OCI-LY7 (cell line): Measurements from ENCODE around the gene CLEC20A. TPM values are rescaled to one million over a fixed set of nuclear protein-coding genes. Genes with fewer than 3 reads are reported as not detected.

Source experiments
- BruUV-seq: library from RNA; stranded (reverse); fragments of 400-500 nt; replicated peaks from 2 replicates; lab custom pipeline; 2021; lab: Mats Ljungman, UMichigan
- CTCF ChIA-PET: fragments of 300-600 bp; sonication (Branson Sonifier 250); formaldehyde crosslinking; loops from one replicate; lab custom pipeline; 2022; ENCODE audit warnings: antibody characterized with exemption; ENCODE audit not compliant: unreplicated experiment; lab: Charles Lee
- POLR2A ChIA-PET: fragments of 300-600 bp; sonication (Branson Sonifier 250); formaldehyde crosslinking; loops from one replicate; lab custom pipeline; 2022; ENCODE audit warnings: antibody characterized with exemption; lab: Charles Lee
- DNase-seq: peaks from one replicate; pipeline ENCODE4 v3.0.0-alpha.2; 2015; ENCODE audit warnings: low spot score
- H2AFZ ChIP-seq: fragments of 200-600 bp; sonication (generic), shearing (Covaris generic); 2 replicates; pipeline ENCODE4 v1.6.1; 2014; ENCODE audit warnings: mild to moderate bottlenecking, antibody characterized with exemption, low read length, moderate library complexity
- H3K27ac ChIP-seq: fragments of 200-600 bp; sonication (generic); 2 replicates; pipeline ENCODE4 v1.5.1; 2014; ENCODE audit warnings: mixed run types, low read depth, mild to moderate bottlenecking, moderate library complexity, low read length, inconsistent platforms; ENCODE audit not compliant: poor library complexity, severe bottlenecking
- H3K36me3 ChIP-seq: fragments of 200-600 bp; sonication (generic); 2 replicates; pipeline ENCODE4 v1.6.1; 2014; ENCODE audit warnings: mild to moderate bottlenecking, antibody characterized with exemption, low read length, moderate library complexity, mixed read lengths; ENCODE audit not compliant: insufficient read depth
- H3K4me1 ChIP-seq: fragments of 200-600 bp; sonication (generic); 2 replicates; pipeline ENCODE4 v1.5.1; 2014; ENCODE audit warnings: mild to moderate bottlenecking, low read length; ENCODE audit not compliant: insufficient read depth, poor library complexity, severe bottlenecking
- H3K4me2 ChIP-seq: fragments of 200-600 bp; sonication (generic); 2 replicates; pipeline ENCODE4 v1.6.1; 2014; ENCODE audit warnings: mild to moderate bottlenecking, low read length
- H3K4me3 ChIP-seq: fragments of 200-600 bp; sonication (generic); 2 replicates; pipeline ENCODE4 v1.5.1; 2014; ENCODE audit warnings: mild to moderate bottlenecking, low read depth, low read length; ENCODE audit not compliant: poor library complexity, severe bottlenecking
- H3K79me2 ChIP-seq: fragments of 200-600 bp; sonication (generic); 2 replicates; pipeline ENCODE4 v1.6.1; 2016; ENCODE audit warnings: low read depth, mild to moderate bottlenecking, low read length, moderate library complexity, mixed read lengths; ENCODE audit not compliant: insufficient read depth
- H3K9me2 ChIP-seq: fragments of 200-600 bp; sonication (generic); 2 replicates; pipeline ENCODE4 v1.6.1; 2016; ENCODE audit warnings: mild to moderate bottlenecking, low read length, mixed read lengths; ENCODE audit not compliant: insufficient read depth
- H3K9me3 ChIP-seq: fragments of 200-600 bp; sonication (generic); 2 replicates; pipeline ENCODE4 v1.6.1; 2014; ENCODE audit warnings: mild to moderate bottlenecking, mixed run types, low read length, mixed read lengths
- H4K20me1 ChIP-seq: fragments of 200-600 bp; sonication (generic); 2 replicates; pipeline ENCODE4 v1.6.1; 2014; ENCODE audit warnings: mild to moderate bottlenecking, antibody characterized with exemption, low read length, moderate library complexity, mixed read lengths; ENCODE audit not compliant: insufficient read depth
- EZH2phosphoT487 ChIP-seq: fragments of 200-600 bp; sonication (generic); IDR thresholded peaks from 2 replicates; pipeline ENCODE4 v1.6.1; 2018; ENCODE audit warnings: low read depth, borderline replicate concordance, mild to moderate bottlenecking, mixed run types, antibody characterized with exemption, low read length, moderate library complexity, mixed read lengths
- intact Hi-C: fragments of 100-400 bp; cut with micrococcal nuclease; formaldehyde crosslinking; loops from one replicate; pipeline ENCODE4 v1.10.0; 2022; ENCODE audit not compliant: unreplicated experiment
- total RNA-seq, 2 experiments: library from RNA; depleted of rRNA in 1 of 2; stranded (reverse); fragments of >200 nt in 1 of 2; shearing (Covaris generic) in 1 of 2; gene quantifications; 2 replicates each; pipeline ENCODE4 v1.2.3, GENCODE V29; 2014 to 2022
- TF ChIP-seq, protein P1 (sequence below): fragments of 200-600 bp; sonication (generic); conservative IDR thresholded peaks from 2 replicates; pipeline ENCODE4 v1.5.1; 2014; ENCODE audit warnings: mild to moderate bottlenecking, antibody characterized with exemption, low read length, moderate library complexity, mixed read lengths

Gene CLEC20A
- total RNA-seq, 2 experiments from 2014 or later = not detected

DNA sequence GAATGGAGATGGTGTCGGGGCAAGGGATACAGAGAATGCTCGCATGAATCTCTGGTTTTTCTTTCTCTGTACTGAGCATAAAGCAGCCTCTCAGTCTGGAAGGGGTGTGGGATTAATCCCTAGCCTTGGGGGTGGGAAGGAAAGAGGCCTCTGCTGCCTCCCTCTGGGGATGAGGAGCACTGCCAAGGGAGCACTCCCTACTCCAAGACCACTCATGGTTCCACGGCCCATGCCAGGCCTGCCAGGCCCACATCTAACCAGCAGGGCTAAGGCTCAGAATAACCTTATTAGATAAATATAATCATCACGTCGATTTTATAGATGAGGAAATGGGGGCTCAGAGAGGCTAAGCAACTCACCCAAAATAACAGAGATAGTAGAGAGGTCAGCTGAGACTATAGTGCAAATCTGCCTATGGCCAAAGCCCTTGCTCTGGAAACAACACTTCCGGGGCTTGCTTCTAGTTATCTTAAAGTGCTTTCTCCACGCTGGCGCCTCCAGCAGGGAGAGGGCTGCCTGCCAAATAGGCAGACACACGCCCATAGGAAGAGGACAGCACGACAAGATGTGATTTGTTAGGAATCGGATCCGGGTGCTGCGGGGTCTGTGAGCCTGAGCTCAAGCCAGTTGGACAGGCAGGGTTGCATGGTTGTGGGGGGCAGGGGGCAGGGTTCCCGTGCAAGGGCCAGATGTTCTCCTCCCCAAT, 16.7 kb upstream of the CLEC20A start:
- no peaks in the 10 kb centered on the region for H3K4me1 ChIP-seq
- POLR2A ChIA-PET = no interaction called here
- no peak overlapping the region for H3K4me2 ChIP-seq
- H2AFZ ChIP-seq = no peak overlapping the region
- no peaks in the 10 kb centered on the region for H3K9me2 ChIP-seq
- H3K9me3 ChIP-seq = no peaks in the 10 kb centered on the region
- no peaks in the 10 kb centered on the region for H3K79me2 ChIP-seq
- TF ChIP-seq, protein P1, sequence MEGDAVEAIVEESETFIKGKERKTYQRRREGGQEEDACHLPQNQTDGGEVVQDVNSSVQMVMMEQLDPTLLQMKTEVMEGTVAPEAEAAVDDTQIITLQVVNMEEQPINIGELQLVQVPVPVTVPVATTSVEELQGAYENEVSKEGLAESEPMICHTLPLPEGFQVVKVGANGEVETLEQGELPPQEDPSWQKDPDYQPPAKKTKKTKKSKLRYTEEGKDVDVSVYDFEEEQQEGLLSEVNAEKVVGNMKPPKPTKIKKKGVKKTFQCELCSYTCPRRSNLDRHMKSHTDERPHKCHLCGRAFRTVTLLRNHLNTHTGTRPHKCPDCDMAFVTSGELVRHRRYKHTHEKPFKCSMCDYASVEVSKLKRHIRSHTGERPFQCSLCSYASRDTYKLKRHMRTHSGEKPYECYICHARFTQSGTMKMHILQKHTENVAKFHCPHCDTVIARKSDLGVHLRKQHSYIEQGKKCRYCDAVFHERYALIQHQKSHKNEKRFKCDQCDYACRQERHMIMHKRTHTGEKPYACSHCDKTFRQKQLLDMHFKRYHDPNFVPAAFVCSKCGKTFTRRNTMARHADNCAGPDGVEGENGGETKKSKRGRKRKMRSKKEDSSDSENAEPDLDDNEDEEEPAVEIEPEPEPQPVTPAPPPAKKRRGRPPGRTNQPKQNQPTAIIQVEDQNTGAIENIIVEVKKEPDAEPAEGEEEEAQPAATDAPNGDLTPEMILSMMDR = no peak
- TF ChIP-seq EZH2phosphoT487 = no peak
- H3K27ac ChIP-seq = no peak overlapping the region
- no peak overlapping the region for H3K4me3 ChIP-seq
- BruUV-seq = no TSS peak
- CTCF ChIA-PET = no interaction called here
- H4K20me1 ChIP-seq = no peaks in the 10 kb centered on the region
- DNase-seq = no peak
- intact Hi-C loops = no loop called here
- no peaks in the 10 kb centered on the region for H3K36me3 ChIP-seq

DNA sequence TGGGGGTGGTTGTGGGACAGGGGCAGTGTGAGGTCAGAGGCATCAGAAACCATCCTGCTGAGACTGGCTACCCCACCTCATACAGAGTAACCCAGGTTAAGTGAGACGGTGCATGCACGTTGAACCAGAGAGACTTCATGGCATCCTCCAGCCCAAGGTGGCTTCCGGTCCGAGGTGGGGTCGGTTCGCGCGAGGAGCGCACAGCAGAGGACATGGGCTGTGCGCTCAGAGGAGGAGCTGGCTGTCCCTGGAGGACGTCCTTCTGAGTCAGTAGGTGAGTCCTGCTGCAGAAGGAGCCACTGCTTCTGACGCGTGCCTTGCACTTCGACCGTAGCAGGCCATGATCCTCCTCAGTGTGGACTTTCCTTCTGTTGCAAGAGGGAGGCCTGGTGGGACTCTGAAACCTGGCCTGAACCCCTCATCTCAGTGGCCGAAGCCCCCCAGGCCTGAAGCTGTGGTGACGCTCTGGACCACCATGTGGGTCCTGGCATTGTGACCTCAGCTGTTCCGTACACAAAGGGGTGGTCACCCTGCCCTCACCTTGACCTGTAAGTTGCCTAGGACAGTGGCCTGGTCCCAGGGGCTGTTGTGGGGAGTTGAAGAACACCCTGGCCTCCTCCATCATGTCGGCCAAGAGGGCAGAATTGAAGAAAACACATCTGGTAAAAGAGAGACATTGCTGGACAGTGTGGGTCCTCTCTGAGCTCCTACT, 16.0 kb upstream of the CLEC20A start, which contains the start of gene TEX35:
Gene TEX35 (plus strand): TSS at position 544 of the 712 bp plus-strand sequence. CDS start 80 bp downstream, at position 624.
- no peaks in the 10 kb centered on the region for H3K36me3 ChIP-seq
- H3K9me3 ChIP-seq = no peaks in the 10 kb centered on the region
- intact Hi-C loops = no loop called here
- no peak within 1 kb of the TSS for H3K27ac ChIP-seq
- no peaks in the 10 kb centered on the region for H3K4me1 ChIP-seq
- BruUV-seq = no TSS peak
- ChIA-PET POLR2A (no interaction called here), CTCF (no interaction called here)
- H2AFZ ChIP-seq = no peak within 1 kb of the TSS
- H3K9me2 ChIP-seq = no peaks in the 10 kb centered on the region
- no peak for DNase-seq
- no peak for TF ChIP-seq EZH2phosphoT487
- TF ChIP-seq, protein P1 = no peak
- H3K4me2 ChIP-seq = no peak within 1 kb of the TSS
- H4K20me1 ChIP-seq = no peaks in the 10 kb centered on the region
- H3K4me3 ChIP-seq = no peak within 1 kb of the TSS
- H3K79me2 ChIP-seq = no peaks in the 10 kb centered on the region
